ENCODE results near the gene GALNT10. TPM values are rescaled to one million over a fixed set of nuclear protein-coding genes. Genes with fewer than 3 reads are reported as not detected.

GALNT10 gene
- total and polyA plus RNA-seq, 2 of the 4 experiments (the other 2 are of a cell fraction), result 46.2 to 67.0 TPM

- no peak overlapping the region for H3K18ac ChIP-seq (ENCODE audit: low read depth, low read length)
- no peak overlapping the region for H4K91ac ChIP-seq (ENCODE audit: insufficient read depth, low read depth, low read length)
- no TSS peak for BruUV-seq (replicated peaks)
- DNase-seq (peak; percentile 32), ATAC-seq (ENCODE audit: low read depth) (no peak)
- H2BK15ac ChIP-seq (ENCODE audit: low read depth, low read length), result no peak overlapping the region
- no peak overlapping the region for H2BK5ac ChIP-seq (ENCODE audit: low read depth, low read length, poor library complexity, severe bottlenecking)
- H3K9me1 ChIP-seq (ENCODE audit: insufficient read depth, low read length), result 0 out of 2 replicates have a peak, but pooled peaks cover 5% of the 10 kb centered on the region
- no peak overlapping the region for H4K5ac ChIP-seq (ENCODE audit: low read depth, low read length)
- no peak overlapping the region for H3K23ac ChIP-seq (ENCODE audit: low read depth, low read length)
- H2BK120ac ChIP-seq (ENCODE audit: low read depth, low read length), result no peak overlapping the region
- H2AK5ac ChIP-seq (ENCODE audit: low read depth, low read length), result no peak overlapping the region
- no peaks in the 10 kb centered on the region for H3K9me3 ChIP-seq (ENCODE audit: control insufficient read depth, insufficient read depth, low read length)
- dilution Hi-C loops (cut with HindIII; ENCODE audit: low sequenced_read_pairs, unreplicated experiment), result no loop called here
- H3K4ac ChIP-seq (ENCODE audit: low read depth, low read length), result no peak overlapping the region
- no peaks in the 10 kb centered on the region for H3K27me3 ChIP-seq (ENCODE audit: control insufficient read depth, insufficient read depth, low read length)
- no peak overlapping the region for H3K4me2 ChIP-seq (ENCODE audit: low read depth, low read length)
- H3K4me1 ChIP-seq (ENCODE audit: control insufficient read depth, insufficient read depth, low read length), result peaks cover 3% of the 10 kb centered on the region; the same call in 1 of the 2 replicates
- no peak overlapping the region for H4K8ac ChIP-seq (ENCODE audit: low read depth in 2 of 2, low read length in 2 of 2)
- no peaks in the 10 kb centered on the region for H4K20me1 ChIP-seq (ENCODE audit: insufficient read depth, low read length)
- TF ChIP-seq SMC3 (IDR thresholded peaks at IDR 0.05; ENCODE audit: low read depth, low read length), result no peak
- no peak for TF ChIP-seq RCOR1 (IDR thresholded peaks at IDR 0.05; ENCODE audit: insufficient replicate concordance, low read length)
- no peak for TF ChIP-seq RFX5 (IDR thresholded peaks at IDR 0.05; ENCODE audit: low read depth, low read length)
- TF ChIP-seq ELK1 (IDR thresholded peaks at IDR 0.05; ENCODE audit: borderline replicate concordance, low read depth, low read length), result no peak
- no peak for TF ChIP-seq CHD1 (IDR thresholded peaks at IDR 0.05; ENCODE audit: low read depth, low read length)
- TF ChIP-seq MAFK (IDR thresholded peaks at IDR 0.05; ENCODE audit: low read depth, low read length), result no peak
- TF ChIP-seq POLR2A (IDR thresholded peaks at IDR 0.05; ENCODE audit: low read depth, low read length), result no peak
- TF ChIP-seq RAD21 (IDR thresholded peaks at IDR 0.05; ENCODE audit: low read length), result no peak
- no peak for TF ChIP-seq FOS (IDR thresholded peaks at IDR 0.05; ENCODE audit: low read depth, low read length)
- TF ChIP-seq MXI1 (IDR thresholded peaks at IDR 0.05; ENCODE audit: borderline replicate concordance, low read depth, low read length), result no peak
- TF ChIP-seq USF2 (IDR thresholded peaks at IDR 0.05; ENCODE audit: low read depth, low read length), result no peak
- TF ChIP-seq CEBPB (IDR thresholded peaks at IDR 0.05; ENCODE audit: low read depth, low read length), result no peak
- TF ChIP-seq NFE2L2 (IDR thresholded peaks at IDR 0.05; ENCODE audit: low read depth, low read length), result no peak
- TF ChIP-seq BHLHE40 (IDR thresholded peaks at IDR 0.05; ENCODE audit: low read depth, low read length), result no peak
- TF ChIP-seq CTCF (conservative IDR thresholded peaks at IDR 0.05; ENCODE audit: low read depth, low read length), result no peak
- TF ChIP-seq MAZ (IDR thresholded peaks at IDR 0.05; ENCODE audit: borderline replicate concordance, low read depth, low read length), result no peak
- H3K56ac ChIP-seq (ENCODE audit: extremely low read depth, insufficient read depth, low read length), result no peak overlapping the region
- in situ Hi-C loops (cut with MboI; ENCODE audit: low sequenced_read_pairs), result no loop called here
- peaks cover 0 to 7% of the 10 kb centered on the region in 2 experiments; a peak in 2 of 4 replicates for H3K79me1 ChIP-seq (ENCODE audit: low read depth in 1 of 2, low read length in 2 of 2)
- no peak overlapping the region for H2AK9ac ChIP-seq (replicated peaks; ENCODE audit: low read depth, low read length, poor library complexity)
- H3K14ac ChIP-seq (replicated peaks; ENCODE audit: low read depth, low read length), result no peak overlapping the region
- WGBS, 2 experiments (ENCODE audit: extremely low coverage in 2 of 2, insufficient read length in 1 of 2), result 100% methylated on average over 2 of the region's 4 CpGs; no CpG with 5 or more reads in 1 of the 2 experiments
- no peak overlapping the region for H2BK20ac ChIP-seq (ENCODE audit: low read depth, low read length)
- no peak overlapping the region for H3K27ac ChIP-seq (ENCODE audit: insufficient read depth, low read length)
- no peak overlapping the region for H3K4me3 ChIP-seq (ENCODE audit: insufficient read depth, low read depth, low read length)
- H3K36me3 ChIP-seq (ENCODE audit: control insufficient read depth, insufficient read depth, low read length), result no peaks in the 10 kb centered on the region
- no peak overlapping the region for H2AFZ ChIP-seq (replicated peaks; ENCODE audit: low read length, poor library complexity)
- intact Hi-C loops (cut with micrococcal nuclease), result no loop called here
- no peak overlapping the region for H3K9ac ChIP-seq (ENCODE audit: low read depth, low read length)
- ChIA-PET POLR2A (ENCODE audit: unreplicated experiment) (interaction anchor here (1.3 kb wide), 1 partner anchor 214 kb away, joined by 3 read pairs; no protein-coding TSS in a partner anchor), CTCF (interaction anchor here (3.1 kb wide), 1 partner anchor 206 kb away, joined by 26 read pairs; no protein-coding TSS in a partner anchor)
Measured at GRCh38 chr5:154403234-154403633, 212.7 kb downstream of the GALNT10 start.

All from IMR-90 (cell line).